OCI-LY7 (cell line): ENCODE measurements around the gene ETFBKMT.
A peak's percentile ranks its signal among the peaks of the same experiment; 100 is the strongest.

ENCODE experiments used
- EZH2phosphoT487 ChIP-seq: fragments of 200-600 bp; sonication (generic); IDR thresholded peaks from 2 replicates; pipeline ENCODE4 v1.6.1; 2018; ENCODE audit warnings: low read depth, borderline replicate concordance, mild to moderate bottlenecking, mixed run types, antibody characterized with exemption, low read length, moderate library complexity, mixed read lengths
- TF ChIP-seq, protein P1 (sequence below): fragments of 200-600 bp; sonication (generic); conservative IDR thresholded peaks from 2 replicates; pipeline ENCODE4 v1.5.1; 2014; ENCODE audit warnings: mild to moderate bottlenecking, antibody characterized with exemption, low read length, moderate library complexity, mixed read lengths

DNA sequence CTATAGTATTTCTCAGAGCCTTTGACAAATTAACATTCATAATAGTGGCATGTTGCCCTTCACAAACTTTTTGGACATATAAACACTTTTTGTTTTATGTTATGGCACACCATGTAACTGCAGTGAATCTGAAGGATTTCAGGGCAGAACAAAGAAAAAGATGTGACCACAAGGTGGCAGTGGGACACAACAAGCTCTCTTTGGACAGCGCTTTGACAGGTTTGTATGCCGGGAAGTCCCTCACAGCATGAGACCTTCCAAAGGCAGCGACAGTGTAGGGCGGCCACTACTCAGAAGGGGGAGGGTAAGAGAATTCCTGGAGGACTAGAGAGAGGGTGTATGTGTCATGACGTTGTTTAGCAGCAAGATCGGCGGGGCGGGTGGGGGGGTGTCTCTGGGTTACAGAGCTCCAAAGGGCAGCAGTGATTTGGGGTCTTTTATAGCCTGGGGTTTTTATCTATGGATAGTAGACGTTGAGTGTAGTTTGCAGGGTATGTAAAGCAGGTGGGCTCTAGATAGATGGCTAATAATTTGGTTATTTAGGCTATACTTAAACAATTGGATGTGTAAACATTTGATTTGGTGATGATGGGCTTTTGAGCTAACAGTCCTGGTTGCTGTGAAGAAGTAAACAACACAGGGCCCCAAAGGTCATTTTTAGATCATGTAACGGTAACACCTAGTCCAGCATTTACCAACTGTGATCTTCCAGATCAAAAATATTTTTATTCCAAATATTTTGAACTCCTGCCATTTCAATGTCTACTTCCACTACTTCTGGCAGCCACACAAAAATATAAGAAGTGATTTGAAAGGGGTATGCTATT lies 22.9 kb downstream of the ETFBKMT start:
- TF ChIP-seq, protein P1, sequence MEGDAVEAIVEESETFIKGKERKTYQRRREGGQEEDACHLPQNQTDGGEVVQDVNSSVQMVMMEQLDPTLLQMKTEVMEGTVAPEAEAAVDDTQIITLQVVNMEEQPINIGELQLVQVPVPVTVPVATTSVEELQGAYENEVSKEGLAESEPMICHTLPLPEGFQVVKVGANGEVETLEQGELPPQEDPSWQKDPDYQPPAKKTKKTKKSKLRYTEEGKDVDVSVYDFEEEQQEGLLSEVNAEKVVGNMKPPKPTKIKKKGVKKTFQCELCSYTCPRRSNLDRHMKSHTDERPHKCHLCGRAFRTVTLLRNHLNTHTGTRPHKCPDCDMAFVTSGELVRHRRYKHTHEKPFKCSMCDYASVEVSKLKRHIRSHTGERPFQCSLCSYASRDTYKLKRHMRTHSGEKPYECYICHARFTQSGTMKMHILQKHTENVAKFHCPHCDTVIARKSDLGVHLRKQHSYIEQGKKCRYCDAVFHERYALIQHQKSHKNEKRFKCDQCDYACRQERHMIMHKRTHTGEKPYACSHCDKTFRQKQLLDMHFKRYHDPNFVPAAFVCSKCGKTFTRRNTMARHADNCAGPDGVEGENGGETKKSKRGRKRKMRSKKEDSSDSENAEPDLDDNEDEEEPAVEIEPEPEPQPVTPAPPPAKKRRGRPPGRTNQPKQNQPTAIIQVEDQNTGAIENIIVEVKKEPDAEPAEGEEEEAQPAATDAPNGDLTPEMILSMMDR = peak; percentile 92
- no peak for TF ChIP-seq EZH2phosphoT487
